DOHH2 (cell line): ENCODE measurements around the gene STING1.

Source experiments
- H3F3A ChIP-seq: fragments of 200-600 bp; sonication (generic), shearing (Covaris generic); 2 replicates; pipeline ENCODE4 v1.6.0; 2016; ENCODE audit warnings: antibody characterized with exemption, mild to moderate bottlenecking; ENCODE audit not compliant: control insufficient read depth, insufficient read depth
- H3K27ac ChIP-seq: fragments of 200-600 bp; sonication (generic); 2 replicates; pipeline ENCODE4 v1.5.1; 2014; ENCODE audit warnings: low read depth, mild to moderate bottlenecking, low read length, moderate library complexity
- H3K27me3 ChIP-seq: fragments of 200-600 bp; sonication (generic); 2 replicates; pipeline ENCODE4 v1.6.1; 2014; ENCODE audit warnings: mild to moderate bottlenecking, low read length, mixed read lengths; ENCODE audit not compliant: control insufficient read depth
- H3K36me3 ChIP-seq: fragments of 200-600 bp; sonication (generic); 2 replicates; pipeline ENCODE4 v1.6.1; 2014; ENCODE audit warnings: mild to moderate bottlenecking, low read length, moderate library complexity, mixed read lengths; ENCODE audit not compliant: control insufficient read depth
- H3K4me1 ChIP-seq: fragments of 200-600 bp; sonication (generic); 2 replicates; pipeline ENCODE4 v1.6.1; 2014; ENCODE audit warnings: mild to moderate bottlenecking, low read length, mixed read lengths; ENCODE audit not compliant: control insufficient read depth
- H3K4me2 ChIP-seq: fragments of 200-600 bp; sonication (generic); 2 replicates; pipeline ENCODE4 v1.6.0; 2014; ENCODE audit warnings: mild to moderate bottlenecking, low read length, moderate library complexity
- H3K4me3 ChIP-seq: fragments of 200-600 bp; sonication (generic); 2 replicates; pipeline ENCODE4 v1.5.1; 2014; ENCODE audit warnings: mild to moderate bottlenecking, low read length, mixed read lengths
- H3K79me2 ChIP-seq: fragments of 200-600 bp; sonication (generic); 2 replicates; pipeline ENCODE4 v1.6.1; 2014; ENCODE audit warnings: mild to moderate bottlenecking, low read length, mixed read lengths; ENCODE audit not compliant: control insufficient read depth
- H3K9me2 ChIP-seq: fragments of 200-600 bp; sonication (generic); replicated peaks from 2 replicates; pipeline ENCODE4 v1.6.1; 2014; ENCODE audit warnings: mild to moderate bottlenecking, low read length, mixed read lengths; ENCODE audit not compliant: control insufficient read depth
- H3K9me3 ChIP-seq: fragments of 200-600 bp; sonication (generic); 2 replicates; pipeline ENCODE4 v1.6.1; 2014; ENCODE audit warnings: antibody characterized with exemption, low read length, mixed read lengths; ENCODE audit not compliant: control insufficient read depth, insufficient read depth
- H4K20me1 ChIP-seq: fragments of 200-600 bp; sonication (generic); 2 replicates; pipeline ENCODE4 v1.6.0; 2014; ENCODE audit warnings: low read depth, mild to moderate bottlenecking, antibody characterized with exemption, low read length, moderate library complexity; ENCODE audit not compliant: control insufficient read depth, insufficient read depth
- CTCF ChIP-seq: fragments of 200-600 bp; sonication (generic); IDR thresholded peaks from one replicate; pipeline ENCODE4 v1.5.1; 2014; ENCODE audit warnings: antibody characterized with exemption, mild to moderate bottlenecking, low read depth, low read length; ENCODE audit not compliant: poor library complexity, severe bottlenecking
- EZH2phosphoT487 ChIP-seq: fragments of 200-600 bp; sonication (generic); IDR thresholded peaks from 2 replicates; pipeline ENCODE4 v1.6.1; 2017; ENCODE audit warnings: borderline replicate concordance, mild to moderate bottlenecking, antibody characterized with exemption, low read length, moderate library complexity, mixed read lengths

Gene STING1

DNA sequence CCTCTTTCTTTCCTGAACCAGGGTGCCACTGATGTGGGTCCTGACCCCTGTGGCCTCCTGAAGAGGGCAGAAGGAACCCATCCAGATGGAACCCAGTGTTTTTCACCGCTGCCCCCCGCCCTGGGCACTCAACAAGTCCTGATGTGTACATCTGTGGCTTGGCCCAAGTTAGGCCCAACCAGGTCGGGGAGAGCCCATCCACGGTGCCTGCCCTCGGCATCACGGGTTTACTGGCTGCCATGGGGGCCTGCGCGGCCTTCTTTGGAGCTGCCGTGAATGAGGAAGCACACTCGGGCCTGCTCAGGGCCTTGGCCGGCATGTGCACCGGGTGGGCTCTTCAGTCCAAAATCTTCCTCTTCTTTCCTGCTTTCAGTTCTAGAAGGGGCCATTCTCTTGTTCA lies 25.8 kb downstream of the STING1 start:
- Histone ChIP-seq H3K79me2 (no peaks in the 10 kb centered on the region), H3K36me3 (no peaks in the 10 kb centered on the region), H3K27me3 (0 out of 2 replicates have a peak, but pooled peaks cover 4% of the 10 kb centered on the region), H3K9me2 (no peaks in the 10 kb centered on the region), H3K4me2 (no peak overlapping the region), H4K20me1 (no peaks in the 10 kb centered on the region), H3F3A (no peaks in the 10 kb centered on the region), H3K9me3 (no peaks in the 10 kb centered on the region), H3K4me1 (0 out of 2 replicates have a peak, but pooled peaks cover 5% of the 10 kb centered on the region), H3K4me3 (no peak overlapping the region), H3K27ac (no peak overlapping the region)
- TF ChIP-seq EZH2phosphoT487 = no peak
- TF ChIP-seq CTCF = no peak

GRCh38 chr5:139454568-139455290 lies 27.8 kb downstream of the STING1 start:
- 0 out of 2 replicates have a peak, but pooled peaks cover 4% of the 10 kb centered on the region for H3K27me3 ChIP-seq
- H3K36me3 ChIP-seq = no peaks in the 10 kb centered on the region
- no peak overlapping the region for H3K4me2 ChIP-seq
- H3F3A ChIP-seq = no peaks in the 10 kb centered on the region
- no peaks in the 10 kb centered on the region for H3K9me3 ChIP-seq
- no peak overlapping the region for H3K27ac ChIP-seq
- no peak for TF ChIP-seq EZH2phosphoT487
- TF ChIP-seq CTCF = no peak
- H3K79me2 ChIP-seq = no peaks in the 10 kb centered on the region
- H4K20me1 ChIP-seq = no peaks in the 10 kb centered on the region
- 0 out of 2 replicates have a peak, but pooled peaks cover 5% of the 10 kb centered on the region for H3K4me1 ChIP-seq
- H3K4me3 ChIP-seq = no peak overlapping the region
- H3K9me2 ChIP-seq = no peaks in the 10 kb centered on the region

DNA sequence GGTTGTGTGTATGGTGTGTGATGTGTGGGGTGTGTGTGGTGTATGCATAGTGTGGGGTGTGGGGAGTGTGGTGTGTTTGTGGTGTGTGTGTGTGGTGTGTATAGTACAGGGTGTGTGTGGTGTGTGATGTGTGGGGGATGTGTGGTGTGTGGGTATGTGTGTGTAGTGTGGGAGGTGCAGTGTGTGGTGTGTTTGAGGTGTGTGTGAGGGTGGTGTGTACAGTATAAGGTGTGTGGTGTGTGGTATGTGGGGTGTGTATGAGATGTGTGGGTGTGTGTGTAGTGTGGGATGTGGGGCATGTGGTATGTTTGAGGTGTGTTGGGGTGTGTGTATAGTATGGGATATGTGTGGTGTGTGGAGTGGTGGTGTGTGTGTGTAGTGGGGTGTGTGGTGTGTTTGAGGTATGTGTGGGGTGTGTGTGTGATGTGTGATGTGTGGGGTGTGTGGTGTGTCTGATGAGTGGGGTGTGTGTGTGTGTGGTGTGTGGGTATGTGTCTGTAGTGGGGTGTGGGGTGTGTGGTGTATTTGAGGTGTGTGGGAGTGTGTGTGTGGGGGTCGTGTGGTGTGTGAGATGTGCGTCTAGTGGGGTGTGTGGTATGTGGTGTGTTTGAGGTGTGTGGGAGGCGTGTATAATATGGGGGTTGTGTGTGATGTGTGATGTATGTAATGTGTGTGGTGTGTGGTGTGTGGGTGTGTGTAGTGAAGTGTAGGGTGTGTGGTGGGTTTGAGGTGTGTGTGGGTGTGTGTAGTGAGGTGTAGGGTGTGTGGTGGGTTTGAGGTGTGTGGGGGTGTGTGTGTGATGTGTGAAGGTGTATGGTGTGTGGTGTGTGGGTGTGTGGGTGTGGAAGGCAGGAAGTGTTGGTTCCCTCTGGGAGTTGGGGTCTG lies 28.6 kb downstream of the STING1 start:
- Histone ChIP-seq H3K4me2 (no peak overlapping the region), H3K27me3 (no peaks in the 10 kb centered on the region), H3K27ac (no peak overlapping the region), H3K4me3 (no peak overlapping the region), H3K4me1 (peaks cover 2% of the 10 kb centered on the region), H3K9me2 (no peaks in the 10 kb centered on the region), H3F3A (no peaks in the 10 kb centered on the region), H3K9me3 (no peaks in the 10 kb centered on the region), H3K79me2 (no peaks in the 10 kb centered on the region), H3K36me3 (no peaks in the 10 kb centered on the region), H4K20me1 (no peaks in the 10 kb centered on the region)
- TF ChIP-seq CTCF = no peak
- no peak for TF ChIP-seq EZH2phosphoT487
